GM23338 (cell line): ENCODE results near the gene MYO1D. TPM values are rescaled to one million over a fixed set of nuclear protein-coding genes. Genes with fewer than 3 reads are reported as not detected.
A peak's percentile ranks its signal among the peaks of the same experiment; 100 is the strongest.

Source experiments
- ATAC-seq: fragments of 200-7000 bp; cut with Tn5 transposase; 3 replicates; pipeline ENCODE4 v1.9.1; 2020
- DNase-seq: peaks from one replicate; pipeline ENCODE4 v3.0.0-alpha.2; 2015; ENCODE audit warnings: low spot score
- H2AFZ ChIP-seq: fragments of 200-600 bp; sonication (generic); 2 replicates; pipeline ENCODE4 v1.8.0; 2016; ENCODE audit warnings: antibody characterized with exemption, mild to moderate bottlenecking, moderate library complexity
- H3F3A ChIP-seq: fragments of 200-600 bp; sonication (generic); replicated peaks from 2 replicates; pipeline ENCODE4 v1.8.0; 2017; ENCODE audit warnings: antibody characterized with exemption, mixed run types, low read depth
- H3K27ac ChIP-seq: fragments of 200-600 bp; sonication (generic); 2 replicates; pipeline ENCODE4 v1.6.1; 2016; ENCODE audit warnings: low read depth
- H3K27me3 ChIP-seq: fragments of 200-600 bp; sonication (generic); 2 replicates; pipeline ENCODE4 v1.8.0; 2016; ENCODE audit warnings: mild to moderate bottlenecking, mixed run types, moderate library complexity; ENCODE audit not compliant: insufficient read depth
- H3K36me3 ChIP-seq: fragments of 200-600 bp; sonication (generic); 2 replicates; pipeline ENCODE4 v1.8.0; 2016; ENCODE audit warnings: mild to moderate bottlenecking; ENCODE audit not compliant: insufficient read depth
- H3K4me1 ChIP-seq: fragments of 200-600 bp; sonication (generic); 2 replicates; pipeline ENCODE4 v1.8.0; 2016; ENCODE audit warnings: mild to moderate bottlenecking, moderate library complexity; ENCODE audit not compliant: insufficient read depth
- H3K4me2 ChIP-seq: fragments of 200-600 bp; sonication (generic); 2 replicates; pipeline ENCODE4 v1.7.1; 2017; ENCODE audit warnings: mixed run types
- H3K4me3 ChIP-seq: fragments of 200-600 bp; sonication (generic); 2 replicates; pipeline ENCODE4 v1.6.1; 2016; ENCODE audit warnings: mixed run types
- H3K79me2 ChIP-seq: fragments of 200-600 bp; sonication (generic); replicated peaks from 2 replicates; pipeline ENCODE4 v1.8.0; 2017; ENCODE audit warnings: mild to moderate bottlenecking; ENCODE audit not compliant: insufficient read depth
- H3K9me2 ChIP-seq: fragments of 200-600 bp; sonication (generic); 2 replicates; pipeline ENCODE4 v1.8.0; 2017; ENCODE audit not compliant: insufficient read depth
- H4K20me1 ChIP-seq: fragments of 200-600 bp; sonication (generic); replicated peaks from 2 replicates; pipeline ENCODE4 v1.8.0; 2017; ENCODE audit warnings: mild to moderate bottlenecking; ENCODE audit not compliant: insufficient read depth
- H3K27ac Mint-ChIP-seq: 2 replicates; pipeline ENCODE4 v1.8.0; 2020; ENCODE audit warnings: inconsistent platforms, mild to moderate bottlenecking, moderate library complexity, mixed read lengths
- H3K27me3 Mint-ChIP-seq: 3 replicates; pipeline ENCODE4 v1.8.0; 2022; ENCODE audit warnings: low read depth, mild to moderate bottlenecking, moderate library complexity, mixed read lengths, inconsistent platforms; ENCODE audit not compliant: insufficient read depth, poor library complexity
- H3K36me3 Mint-ChIP-seq: 3 replicates; pipeline ENCODE4 v1.8.0; 2021; ENCODE audit warnings: low read depth, mild to moderate bottlenecking, inconsistent platforms, moderate library complexity, mixed read lengths
- H3K4me1 Mint-ChIP-seq: 3 replicates; pipeline ENCODE4 v1.8.0; 2020; ENCODE audit warnings: mild to moderate bottlenecking, inconsistent platforms, mixed read lengths
- H3K4me3 Mint-ChIP-seq: 3 replicates; pipeline ENCODE4 v1.8.0; 2021; ENCODE audit warnings: moderate library complexity, mild to moderate bottlenecking, inconsistent platforms, mixed read lengths
- H3K9me3 Mint-ChIP-seq: 3 replicates; pipeline ENCODE4 v1.8.0; 2020; ENCODE audit warnings: moderate library complexity, mild to moderate bottlenecking, inconsistent platforms, mixed read lengths
- CREB1 ChIP-seq: fragments of 250-450 bp; sonication (Bioruptor Pico); IDR thresholded peaks from 2 replicates; pipeline ENCODE4 v1.5.0; 2020; ENCODE audit warnings: low read depth, mild to moderate bottlenecking, moderate library complexity
- CTCF ChIP-seq, 2 experiments: fragments of 200-600 bp in 1 of 2; sonication (generic) in 1 of 2; conservative IDR thresholded peaks; 2 replicates each; pipeline versions ENCODE4 v1.5.1 to v1.6.1; 2016 to 2017; ENCODE audit warnings: antibody characterized with exemption in 2 of 2, low read depth in 2 of 2, mild to moderate bottlenecking in 2 of 2, moderate library complexity in 1 of 2
- ETS1 ChIP-seq: IDR thresholded peaks from 2 replicates; pipeline ENCODE4 v1.6.1; 2016; ENCODE audit warnings: antibody characterized with exemption
- EZH2phosphoT487 ChIP-seq: fragments of 200-600 bp; sonication (generic); IDR thresholded peaks from one replicate; pipeline ENCODE4 v1.8.1; 2018; ENCODE audit warnings: antibody characterized with exemption; ENCODE audit not compliant: unreplicated experiment
- JUNB ChIP-seq: IDR thresholded peaks from one replicate; pipeline ENCODE4 v1.6.1; 2016; ENCODE audit warnings: antibody characterized with exemption; ENCODE audit not compliant: unreplicated experiment
- POLR2AphosphoS5 ChIP-seq: IDR thresholded peaks from 2 replicates; pipeline ENCODE4 v1.6.1; 2016; ENCODE audit warnings: antibody characterized with exemption, low read depth
- REST ChIP-seq: IDR thresholded peaks from one replicate; pipeline ENCODE4 v1.6.1; 2018; ENCODE audit warnings: antibody characterized with exemption; ENCODE audit not compliant: unreplicated experiment
- ZNF114 ChIP-seq: fragments of 250-450 bp; sonication (Bioruptor Pico); IDR thresholded peaks from 2 replicates; pipeline ENCODE4 v1.5.0; 2020; ENCODE audit warnings: mild to moderate bottlenecking, moderate library complexity
- ZNF331 ChIP-seq: fragments of 250-450 bp; sonication (Bioruptor Pico); IDR thresholded peaks from 2 replicates; pipeline ENCODE4 v1.5.0; 2020; ENCODE audit warnings: low read depth, mild to moderate bottlenecking, moderate library complexity
- ZNF462 ChIP-seq: fragments of 250-450 bp; sonication (Bioruptor Pico); IDR thresholded peaks from 2 replicates; pipeline ENCODE4 v1.5.0; 2020; ENCODE audit warnings: mild to moderate bottlenecking, moderate library complexity
- polyA plus RNA-seq: library from polyadenylated mRNA; unstranded; fragments of >200 nt; fragmentation: Nextera tagmentation; extraction: Ambion mirVana; gene quantifications from 2 replicates; pipeline ENCODE4 v1.2.1, GENCODE V29; 2016
- total RNA-seq: library from RNA; depleted of rRNA; stranded (reverse); fragments of >200 nt; shearing (Covaris generic); gene quantifications from 2 replicates; pipeline ENCODE4 v1.2.3, GENCODE V29; 2014

The MYO1D gene
- total and polyA plus RNA-seq, 2 experiments from 2014 or later = 8.6 to 28.6 TPM

- TF ChIP-seq JUNB (no peak), POLR2AphosphoS5 (no peak)
Measured at GRCh38 chr17:32660496-32660985, 216.4 kb downstream of the MYO1D start (continued).

- Histone ChIP-seq H2AFZ (no peak overlapping the region), H3K27me3 (no peaks in the 10 kb centered on the region), H3K4me2 (no peak overlapping the region), H3F3A (no peaks in the 10 kb centered on the region), H3K4me3 (no peak overlapping the region), H3K4me1 (no peaks in the 10 kb centered on the region; the same call in 1 of the 2 replicates), H4K20me1 (no peaks in the 10 kb centered on the region), H3K79me2 (no peaks in the 10 kb centered on the region), H3K36me3 (no peaks in the 10 kb centered on the region; the same call in 1 of the 2 replicates), H3K9me2 (no peaks in the 10 kb centered on the region), H3K27ac (no peak overlapping the region)
- no peak for TF ChIP-seq EZH2phosphoT487
- TF ChIP-seq ZNF462 (CRISPR knock-in tag) = no peak
- no peak for TF ChIP-seq ZNF331
- TF ChIP-seq ZNF114 (CRISPR knock-in tag) = no peak
- TF ChIP-seq ETS1 = no peak
- TF ChIP-seq CREB1 = no peak
- no peak for TF ChIP-seq REST
- TF ChIP-seq CTCF (conservative IDR thresholded peaks at IDR 0.05; ENCODE audit: low read depth in 2 of 2) = peak; percentile 86 to 87
- Mint-ChIP-seq H3K27ac (no peak overlapping the region), H3K4me3 (no peak overlapping the region), H3K36me3 (no peaks in the 10 kb centered on the region; the same call in 2 of the 3 replicates), H3K4me1 (peaks cover 1% of the 10 kb centered on the region; the same call in 2 of the 3 replicates), H3K27me3 (no peaks in the 10 kb centered on the region), H3K9me3 (no peaks in the 10 kb centered on the region)
- peak; percentile 76 for DNase-seq
- ATAC-seq = peak; percentile 81
Measured at GRCh38 chr17:32659419-32659842, 217.5 kb downstream of the MYO1D start.
